Neural progenitor cell (in vitro differentiated cells): ENCODE data around the gene DDB1.

Experiments used
- CTCF ChIP-seq: fragments of 200-600 bp; sonication (generic); IDR thresholded peaks from 2 replicates; pipeline ENCODE4 v1.5.1; 2017; ENCODE audit warnings: antibody characterized with exemption, mild to moderate bottlenecking
- EZH2 ChIP-seq: fragments of 200-600 bp; sonication (generic); IDR thresholded peaks from 2 replicates; pipeline ENCODE4 v1.6.1; 2017; ENCODE audit warnings: antibody characterized with exemption, mild to moderate bottlenecking, moderate library complexity
- EZH2phosphoT487 ChIP-seq: fragments of 200-600 bp; sonication (generic); IDR thresholded peaks from 2 replicates; pipeline ENCODE4 v1.6.1; 2017; ENCODE audit warnings: antibody characterized with exemption

GRCh38 chr11:61372659-61373420 lies 39.9 kb upstream of the DDB1 start:
- TF ChIP-seq CTCF = no peak
- no peak for TF ChIP-seq EZH2
- TF ChIP-seq EZH2phosphoT487 = no peak
